ENCODE results near the gene METTL22. TPM values are rescaled to one million over a fixed set of nuclear protein-coding genes. Genes with fewer than 3 reads are reported as not detected.

METTL22 gene
- total and polyA plus RNA-seq, 2 experiments from 2014 or later: 17.6 to 19.7 TPM

DNA sequence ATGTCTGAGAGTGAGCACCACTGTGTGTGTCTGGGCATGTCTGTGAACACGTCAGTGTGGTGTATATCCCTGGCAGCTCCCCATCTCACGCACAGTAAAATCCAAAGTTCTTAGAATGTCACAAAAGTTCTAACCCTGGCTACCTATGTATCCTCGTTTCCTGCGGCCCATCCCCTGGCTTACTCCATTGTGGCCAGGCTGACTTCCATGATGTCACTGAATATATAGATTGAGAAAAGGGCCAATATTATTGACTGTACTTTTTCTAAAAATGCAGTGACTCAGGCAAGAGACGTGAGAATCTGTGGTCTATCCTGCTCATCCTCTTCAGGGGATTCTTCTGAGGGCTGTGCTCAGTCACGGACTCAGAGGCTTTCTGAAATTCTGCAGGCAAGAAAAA, 963 bp upstream of the METTL22 start:
- H3K79me2 ChIP-seq: peaks cover 38% of the 10 kb centered on the region
- no peak overlapping the region for H2AFZ ChIP-seq
- WGBS (ENCODE audit: low lambda C conversion rate, missing lambda C conversion rate): 79% methylated on average over 6 of the region's 6 CpGs
- no peaks in the 10 kb centered on the region for H3K36me3 ChIP-seq (replicated peaks; ENCODE audit: insufficient read depth, low read depth)
- no peaks in the 10 kb centered on the region for H3K9me2 ChIP-seq (replicated peaks; ENCODE audit: insufficient read depth)
- peaks cover 4% of the 10 kb centered on the region for H3K4me1 ChIP-seq (ENCODE audit: insufficient read depth)
- no peaks in the 10 kb centered on the region for H3K9me3 ChIP-seq (ENCODE audit: low read depth)
- TF ChIP-seq EZH2phosphoT487 (IDR thresholded peaks at IDR 0.05; ENCODE audit: low read depth, severe bottlenecking, unreplicated experiment): no peak
- TF ChIP-seq, protein P1, sequence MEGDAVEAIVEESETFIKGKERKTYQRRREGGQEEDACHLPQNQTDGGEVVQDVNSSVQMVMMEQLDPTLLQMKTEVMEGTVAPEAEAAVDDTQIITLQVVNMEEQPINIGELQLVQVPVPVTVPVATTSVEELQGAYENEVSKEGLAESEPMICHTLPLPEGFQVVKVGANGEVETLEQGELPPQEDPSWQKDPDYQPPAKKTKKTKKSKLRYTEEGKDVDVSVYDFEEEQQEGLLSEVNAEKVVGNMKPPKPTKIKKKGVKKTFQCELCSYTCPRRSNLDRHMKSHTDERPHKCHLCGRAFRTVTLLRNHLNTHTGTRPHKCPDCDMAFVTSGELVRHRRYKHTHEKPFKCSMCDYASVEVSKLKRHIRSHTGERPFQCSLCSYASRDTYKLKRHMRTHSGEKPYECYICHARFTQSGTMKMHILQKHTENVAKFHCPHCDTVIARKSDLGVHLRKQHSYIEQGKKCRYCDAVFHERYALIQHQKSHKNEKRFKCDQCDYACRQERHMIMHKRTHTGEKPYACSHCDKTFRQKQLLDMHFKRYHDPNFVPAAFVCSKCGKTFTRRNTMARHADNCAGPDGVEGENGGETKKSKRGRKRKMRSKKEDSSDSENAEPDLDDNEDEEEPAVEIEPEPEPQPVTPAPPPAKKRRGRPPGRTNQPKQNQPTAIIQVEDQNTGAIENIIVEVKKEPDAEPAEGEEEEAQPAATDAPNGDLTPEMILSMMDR (IDR thresholded peaks at IDR 0.05; ENCODE audit: poor library complexity): no peak
- TF ChIP-seq EZH2 (IDR thresholded peaks at IDR 0.05; ENCODE audit: borderline replicate concordance): no peak
- DNase-seq (ENCODE audit: low spot score): no peak
- no peaks in the 10 kb centered on the region for H3K27me3 ChIP-seq
- no peak overlapping the region for H3K4me2 ChIP-seq
- H3K4me3 ChIP-seq: no peak overlapping the region
- no peak overlapping the region for H3K27ac ChIP-seq
- peaks cover 6% of the 10 kb centered on the region for H4K20me1 ChIP-seq (ENCODE audit: insufficient read depth, poor library complexity, severe bottlenecking)

DNA sequence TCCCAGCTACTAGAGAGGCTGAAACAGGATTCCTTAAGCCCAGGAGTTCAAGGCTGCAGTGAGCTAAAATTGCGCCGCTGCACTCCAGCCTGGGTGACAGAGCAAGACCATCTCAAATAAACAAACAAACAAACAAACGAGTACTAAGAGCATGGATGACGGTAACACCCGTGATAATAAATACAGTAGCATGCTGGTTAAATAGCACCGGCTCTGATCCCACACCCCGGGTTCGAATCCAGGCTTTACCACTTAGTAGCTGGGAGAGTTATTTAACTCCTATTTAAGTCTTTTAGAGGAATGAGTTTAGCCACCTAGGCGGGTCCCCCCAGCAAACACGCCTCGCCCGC, 301 bp upstream of the METTL22 start:
- Histone ChIP-seq H3K27ac (no peak overlapping the region), H3K4me1 (ENCODE audit: insufficient read depth) (peaks cover 4% of the 10 kb centered on the region), H3K79me2 (peaks cover 40% of the 10 kb centered on the region), H3K36me3 (replicated peaks; ENCODE audit: insufficient read depth, low read depth) (no peaks in the 10 kb centered on the region), H3K4me3 (peak overlapping the region; percentile 78), H4K20me1 (ENCODE audit: insufficient read depth, poor library complexity, severe bottlenecking) (peaks cover 6% of the 10 kb centered on the region), H3K9me3 (ENCODE audit: low read depth) (no peaks in the 10 kb centered on the region), H3K9me2 (replicated peaks; ENCODE audit: insufficient read depth) (no peaks in the 10 kb centered on the region), H2AFZ (no peak overlapping the region), H3K27me3 (no peaks in the 10 kb centered on the region), H3K4me2 (peak overlapping the region; percentile 73)
- TF ChIP-seq EZH2 (IDR thresholded peaks at IDR 0.05; ENCODE audit: borderline replicate concordance): no peak
- DNase-seq (ENCODE audit: low spot score): no peak
- 22% methylated on average over 12 of the region's 12 CpGs for WGBS (ENCODE audit: low lambda C conversion rate, missing lambda C conversion rate)

DNA sequence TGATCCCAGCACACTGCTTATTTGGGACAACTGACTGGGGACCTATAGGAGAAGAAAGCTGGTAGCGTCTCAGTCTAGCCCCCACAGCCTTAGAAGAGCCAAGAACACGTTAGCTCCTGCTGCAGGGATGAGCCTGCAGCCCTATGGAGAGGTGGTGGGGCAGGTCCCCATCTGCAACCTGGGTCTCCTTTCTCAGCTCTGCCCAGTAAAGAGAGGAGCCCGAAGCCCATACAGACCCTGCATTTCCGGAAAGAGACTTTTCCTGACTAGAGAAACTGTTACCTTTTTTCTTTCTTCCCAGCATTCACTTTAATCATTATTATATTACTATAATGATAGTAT, 788 bp downstream of the METTL22 start:
- Histone ChIP-seq H3K4me3 (peak overlapping the region; percentile 78), H3K79me2 (peaks cover 40% of the 10 kb centered on the region), H3K27me3 (no peaks in the 10 kb centered on the region), H3K4me2 (peak overlapping the region; percentile 84), H3K36me3 (replicated peaks; ENCODE audit: insufficient read depth, low read depth) (no peaks in the 10 kb centered on the region), H2AFZ (peak overlapping the region; percentile 95), H3K4me1 (ENCODE audit: insufficient read depth) (peaks cover 4% of the 10 kb centered on the region), H3K9me2 (replicated peaks; ENCODE audit: insufficient read depth) (no peaks in the 10 kb centered on the region), H4K20me1 (ENCODE audit: insufficient read depth, poor library complexity, severe bottlenecking) (peaks cover 6% of the 10 kb centered on the region), H3K27ac (peak overlapping the region; percentile 93), H3K9me3 (ENCODE audit: low read depth) (no peaks in the 10 kb centered on the region)
- no peak for DNase-seq (ENCODE audit: low spot score)
- TF ChIP-seq EZH2phosphoT487 (IDR thresholded peaks at IDR 0.05; ENCODE audit: low read depth, severe bottlenecking, unreplicated experiment) (no peak), EZH2 (IDR thresholded peaks at IDR 0.05; ENCODE audit: borderline replicate concordance) (no peak)
- TF ChIP-seq, protein P1 (IDR thresholded peaks at IDR 0.05; ENCODE audit: poor library complexity): no peak
- WGBS (ENCODE audit: low lambda C conversion rate, missing lambda C conversion rate): 11% methylated on average over 4 of the region's 4 CpGs

DNA sequence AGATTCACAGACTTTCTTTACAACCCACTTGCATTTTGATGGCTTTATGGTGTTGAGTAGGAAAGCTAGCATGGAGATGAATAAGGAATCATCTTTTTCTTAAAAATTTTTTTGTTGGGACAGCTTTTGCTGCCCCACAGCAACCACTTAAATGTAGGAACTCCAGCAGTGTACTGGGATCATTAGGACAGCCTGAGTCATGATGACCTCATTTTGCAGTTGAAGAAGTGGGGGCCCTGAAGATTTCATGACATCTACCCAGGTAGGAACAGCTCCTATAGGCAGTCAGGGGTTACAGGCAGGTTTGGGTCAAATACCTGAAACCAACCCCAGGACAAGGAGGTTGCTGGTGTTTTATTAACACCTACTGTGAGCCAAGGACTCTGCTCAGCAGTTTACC, 2.1 kb downstream of the METTL22 start:
- no peak overlapping the region for H3K27ac ChIP-seq
- H3K4me2 ChIP-seq: peak overlapping the region; percentile 84
- H3K4me3 ChIP-seq: no peak overlapping the region

More for the DNA sequence above, 2.1 kb downstream of the METTL22 start:
- Histone ChIP-seq H3K9me3 (ENCODE audit: low read depth) (no peaks in the 10 kb centered on the region), H4K20me1 (ENCODE audit: insufficient read depth, poor library complexity, severe bottlenecking) (peaks cover 6% of the 10 kb centered on the region), H2AFZ (no peak overlapping the region), H3K4me1 (ENCODE audit: insufficient read depth) (peaks cover 4% of the 10 kb centered on the region), H3K27me3 (no peaks in the 10 kb centered on the region), H3K36me3 (replicated peaks; ENCODE audit: insufficient read depth, low read depth) (no peaks in the 10 kb centered on the region), H3K79me2 (peaks cover 40% of the 10 kb centered on the region), H3K9me2 (replicated peaks; ENCODE audit: insufficient read depth) (no peaks in the 10 kb centered on the region)
- DNase-seq (ENCODE audit: low spot score): no peak
- TF ChIP-seq EZH2phosphoT487 (IDR thresholded peaks at IDR 0.05; ENCODE audit: low read depth, severe bottlenecking, unreplicated experiment) (no peak), EZH2 (IDR thresholded peaks at IDR 0.05; ENCODE audit: borderline replicate concordance) (no peak)
- TF ChIP-seq, protein P1 (IDR thresholded peaks at IDR 0.05; ENCODE audit: poor library complexity): no peak

Data from hepatocyte (in vitro differentiated cells).